GM18505 (cell line): ENCODE data around the gene HBE1.
"Not testable (repeated sequence)": the region's sequence is repeated elsewhere in the genome, so short reads cannot be mapped to it uniquely, and the experiment has no call there.

ENCODE experiments used
- ATAC-seq: cut with Tn5 transposase; IDR thresholded peaks from one replicate; pipeline ENCODE4 v1.9.1; 2021; ENCODE audit not compliant: unreplicated experiment
- POLR2A ChIP-seq: IDR thresholded peaks from 4 replicates; pipeline ENCODE4 v1.6.1; 2011; ENCODE audit warnings: borderline replicate concordance; ENCODE audit not compliant: insufficient read depth, insufficient read length; ENCODE audit errors: extremely low read depth

The HBE1 gene

DNA sequence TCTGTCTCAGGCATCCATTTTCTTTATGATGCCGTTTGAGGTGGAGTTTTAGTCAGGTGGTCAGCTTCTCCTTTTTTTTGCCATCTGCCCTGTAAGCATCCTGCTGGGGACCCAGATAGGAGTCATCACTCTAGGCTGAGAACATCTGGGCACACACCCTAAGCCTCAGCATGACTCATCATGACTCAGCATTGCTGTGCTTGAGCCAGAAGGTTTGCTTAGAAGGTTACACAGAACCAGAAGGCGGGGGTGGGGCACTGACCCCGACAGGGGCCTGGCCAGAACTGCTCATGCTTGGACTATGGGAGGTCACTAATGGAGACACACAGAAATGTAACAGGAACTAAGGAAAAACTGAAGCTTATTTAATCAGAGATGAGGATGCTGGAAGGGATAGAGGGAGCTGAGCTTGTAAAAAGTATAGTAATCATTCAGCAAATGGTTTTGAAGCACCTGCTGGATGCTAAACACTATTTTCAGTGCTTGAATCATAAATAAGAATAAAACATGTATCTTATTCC, 10.9 kb upstream of the HBE1 start:
- ATAC-seq: peak; percentile 95
- no peak for TF ChIP-seq POLR2A

DNA sequence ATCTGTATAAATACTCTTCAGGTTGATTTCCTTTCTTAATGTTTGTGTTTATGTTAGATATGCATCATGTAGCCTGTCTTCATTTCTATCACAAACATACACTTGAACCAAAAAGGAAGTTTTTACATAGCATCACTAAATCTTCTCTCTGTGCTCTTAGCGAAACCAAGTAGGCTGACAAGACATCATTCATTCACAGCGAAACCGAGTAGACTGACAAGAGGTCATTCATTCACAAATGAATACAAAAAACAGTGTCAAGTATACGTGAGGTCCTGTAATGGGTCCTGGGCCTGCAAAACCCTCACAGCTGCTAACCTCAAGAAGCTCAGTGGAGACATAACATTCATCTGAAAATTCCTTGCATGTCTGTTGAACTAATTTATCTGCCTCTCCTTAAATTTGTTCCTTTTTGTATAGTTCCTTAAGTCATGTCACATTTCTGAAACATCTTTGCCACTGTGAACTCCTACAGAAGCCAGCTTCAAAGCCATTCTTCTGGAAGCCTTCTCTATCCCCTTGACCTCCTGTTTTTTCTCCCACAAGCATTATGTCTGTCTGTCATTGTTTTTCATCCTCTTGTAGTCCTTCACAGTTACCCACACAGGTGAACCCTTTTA, 9.8 kb upstream of the HBE1 start:
- TF ChIP-seq POLR2A: no peak
- ATAC-seq: no peak

DNA sequence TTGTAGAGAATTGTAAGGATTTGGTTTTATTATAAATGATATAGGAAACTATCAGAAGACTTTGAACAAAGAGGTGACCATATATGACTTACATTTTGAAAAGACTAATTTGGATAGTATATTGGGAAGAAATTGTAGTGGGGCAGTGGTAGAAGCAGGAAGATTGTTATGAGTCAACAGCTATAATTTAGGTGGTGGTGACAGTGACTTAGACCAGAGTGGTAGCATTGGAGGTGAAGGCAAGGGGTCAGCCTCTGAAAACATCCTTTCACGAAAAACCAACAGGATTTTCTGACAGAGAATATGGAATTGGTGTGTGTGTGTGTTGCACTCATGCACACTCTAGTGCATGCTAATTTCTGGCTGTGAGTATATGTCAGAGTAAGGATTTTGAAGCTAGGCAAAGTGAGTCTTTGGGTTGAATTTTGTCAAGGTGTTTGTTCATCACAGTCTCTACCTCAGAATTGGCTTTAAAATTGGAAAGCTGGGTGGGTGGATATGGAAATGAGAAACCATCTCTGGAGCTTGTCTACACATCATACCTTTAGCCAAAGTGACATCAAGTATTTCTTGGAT, 8.2 kb upstream of the HBE1 start:
- ATAC-seq: no peak
- no peak for TF ChIP-seq POLR2A

DNA sequence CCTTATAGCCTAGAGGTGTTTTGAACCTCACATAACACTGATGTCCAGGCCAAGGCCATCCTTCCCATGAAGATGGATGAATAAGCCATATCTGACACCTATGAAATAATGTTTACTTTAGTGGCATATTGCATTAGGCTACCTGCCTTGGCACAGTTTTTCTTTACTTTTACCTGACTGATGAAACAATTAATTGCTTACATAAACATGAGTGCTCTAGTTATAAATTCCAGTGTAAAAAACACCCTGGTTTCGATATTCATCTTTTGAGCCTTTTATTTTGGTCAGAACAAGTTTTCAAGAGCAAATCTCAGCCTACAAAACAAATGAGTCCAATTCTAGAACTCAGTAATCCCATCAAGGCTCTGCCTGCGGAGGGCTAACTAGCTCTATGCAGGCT, 7.0 kb upstream of the HBE1 start:
- ATAC-seq: no peak
- no peak for TF ChIP-seq POLR2A

DNA sequence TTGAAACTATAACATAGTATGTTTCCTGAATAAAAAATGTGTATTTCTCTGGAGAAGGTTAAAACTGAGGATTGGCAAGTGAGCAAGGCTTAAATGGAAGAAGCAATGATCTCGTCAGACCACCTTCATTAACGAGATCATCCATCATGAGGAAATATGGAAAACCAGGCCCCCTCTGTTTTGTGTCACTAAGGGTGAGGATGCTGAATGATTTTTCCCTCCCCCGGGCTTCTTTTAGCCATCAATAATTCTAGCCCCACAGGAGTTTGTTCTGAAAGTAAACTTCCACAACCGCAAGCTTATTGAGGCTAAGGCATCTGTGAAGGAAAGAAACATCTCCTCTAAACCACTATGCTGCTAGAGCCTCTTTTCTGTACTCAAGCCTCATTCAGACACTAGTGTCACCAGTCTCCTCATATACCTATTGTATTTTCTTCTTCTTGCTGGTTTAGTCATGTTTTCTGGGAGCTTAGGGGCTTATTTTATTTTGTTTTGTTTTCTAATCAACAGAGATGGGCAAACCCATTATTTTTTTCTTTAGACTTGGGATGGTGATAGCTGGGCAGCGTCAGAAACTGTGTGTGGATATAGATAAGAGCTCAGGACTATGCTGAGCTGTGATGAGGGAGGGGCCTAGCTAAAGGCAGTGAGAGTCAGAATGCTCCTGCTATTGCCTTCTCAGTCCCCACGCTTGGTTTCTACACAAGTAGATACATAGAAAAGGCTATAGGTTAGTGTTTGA, 5.8 kb upstream of the HBE1 start:
- TF ChIP-seq POLR2A: no peak
- no peak for ATAC-seq

DNA sequence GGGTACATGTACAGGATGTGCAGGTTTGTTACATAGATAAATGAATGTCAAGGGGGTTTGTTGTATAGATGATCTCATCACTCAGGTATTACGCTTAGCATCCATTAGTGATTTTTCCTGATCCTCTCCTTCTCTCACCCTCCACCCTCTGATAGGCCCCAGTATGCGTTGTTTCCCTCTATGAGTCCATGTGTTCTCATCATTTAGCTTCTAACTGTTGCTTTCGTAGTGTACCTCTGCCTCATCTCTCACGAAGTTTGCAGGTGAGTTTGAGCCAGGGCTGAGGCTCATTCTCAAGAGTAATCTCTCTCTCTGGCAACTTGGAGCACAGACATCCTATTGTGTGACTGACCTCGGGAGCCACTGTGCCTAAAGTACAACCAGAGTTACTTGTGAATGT, 4.7 kb upstream of the HBE1 start:
- no peak for TF ChIP-seq POLR2A
- no peak for ATAC-seq

DNA sequence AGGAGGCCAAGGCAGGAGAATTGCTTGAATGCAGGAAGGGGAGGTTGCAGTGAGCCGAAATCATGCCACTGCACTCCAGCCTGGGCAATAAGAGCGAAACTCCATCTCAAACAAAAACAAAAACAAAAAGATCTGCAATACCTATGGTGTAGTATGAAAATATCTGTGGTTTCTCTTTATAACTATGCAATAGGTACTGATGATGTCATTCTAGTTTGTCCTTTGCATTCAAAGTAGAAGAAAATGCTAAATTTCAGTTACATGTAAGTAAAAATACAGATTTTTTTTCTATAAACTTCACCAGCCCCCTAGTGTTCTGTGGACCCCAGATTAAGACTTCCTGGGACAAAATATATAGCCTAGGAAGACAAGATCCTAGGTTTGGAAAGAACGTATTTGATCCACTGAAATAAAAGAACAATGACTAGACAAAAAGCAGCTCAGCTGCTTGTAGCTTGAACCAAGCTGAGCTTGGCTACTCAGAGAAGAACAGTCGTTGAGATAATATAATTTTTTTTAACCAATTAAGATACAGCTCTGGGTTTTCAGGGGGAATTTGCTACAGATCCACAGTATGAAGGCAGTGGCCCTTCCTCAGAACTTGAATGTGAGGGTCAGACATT, 2.8 kb upstream of the HBE1 start:
- no peak for ATAC-seq
- no peak for TF ChIP-seq POLR2A

DNA sequence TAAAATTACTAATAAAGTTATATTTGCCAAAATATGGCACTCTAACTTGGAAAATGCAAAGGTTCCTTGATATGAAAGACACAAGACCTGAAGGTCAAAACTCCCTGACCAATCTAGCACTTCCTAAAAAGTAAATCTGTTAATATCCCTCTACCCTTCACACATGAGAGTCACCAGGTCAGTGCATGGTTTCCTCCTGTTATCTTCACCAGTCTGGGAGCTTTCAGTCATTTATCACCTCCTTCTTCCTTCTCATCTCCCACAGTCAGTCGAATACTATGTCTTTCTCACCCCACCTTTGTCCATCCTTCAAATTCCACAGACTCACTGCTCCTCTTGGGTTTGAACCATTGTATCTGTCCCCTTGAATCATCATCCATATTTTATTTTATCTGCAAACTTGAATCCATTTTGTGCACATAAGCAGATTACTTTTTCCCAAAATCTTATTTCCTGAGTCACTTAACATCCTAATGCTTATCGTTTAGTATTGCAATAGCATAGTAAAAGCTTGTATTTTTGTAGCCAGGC, 2.6 kb downstream of the HBE1 start:
- no peak for TF ChIP-seq POLR2A

DNA sequence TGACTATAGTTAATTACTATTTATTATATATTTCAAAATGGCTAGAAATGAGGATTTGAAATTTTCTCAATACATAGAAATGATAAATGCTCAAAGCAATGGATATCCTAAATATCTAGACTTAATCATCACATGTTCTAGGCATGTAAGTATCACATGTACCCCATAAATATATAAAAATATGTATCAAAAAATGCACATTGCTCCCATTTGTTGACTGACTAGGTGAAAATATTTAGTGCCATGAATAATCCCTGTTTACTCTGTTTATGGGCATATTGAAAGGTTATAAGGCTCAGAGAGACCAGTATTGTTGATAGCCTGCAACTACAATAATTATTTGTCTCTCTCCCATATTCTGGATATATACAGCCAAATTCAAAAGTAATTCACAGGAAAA, 3.1 kb downstream of the HBE1 start:
- TF ChIP-seq POLR2A: no peak
- no peak for ATAC-seq

More for the DNA sequence above, 2.6 kb downstream of the HBE1 start:
- ATAC-seq: no peak

DNA sequence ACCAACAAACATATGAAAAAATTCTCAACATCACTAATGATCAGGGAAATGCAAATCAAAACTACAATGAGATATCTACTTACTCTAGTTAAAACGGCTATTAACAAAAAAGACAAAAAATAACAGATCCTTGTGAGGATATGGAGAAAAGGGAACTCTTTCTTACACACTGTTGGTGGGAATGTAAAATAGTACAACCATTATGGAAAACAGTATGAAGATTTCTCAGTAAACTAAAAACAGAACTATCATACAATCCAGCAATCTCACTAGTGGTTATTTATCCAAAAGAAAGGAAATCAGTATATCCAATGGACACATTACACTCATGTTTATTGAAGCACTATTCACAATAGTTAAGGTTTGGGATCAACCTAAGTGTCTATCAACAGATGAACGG, 3.9 kb downstream of the HBE1 start:
- TF ChIP-seq POLR2A: no peak
- ATAC-seq: no peak

DNA sequence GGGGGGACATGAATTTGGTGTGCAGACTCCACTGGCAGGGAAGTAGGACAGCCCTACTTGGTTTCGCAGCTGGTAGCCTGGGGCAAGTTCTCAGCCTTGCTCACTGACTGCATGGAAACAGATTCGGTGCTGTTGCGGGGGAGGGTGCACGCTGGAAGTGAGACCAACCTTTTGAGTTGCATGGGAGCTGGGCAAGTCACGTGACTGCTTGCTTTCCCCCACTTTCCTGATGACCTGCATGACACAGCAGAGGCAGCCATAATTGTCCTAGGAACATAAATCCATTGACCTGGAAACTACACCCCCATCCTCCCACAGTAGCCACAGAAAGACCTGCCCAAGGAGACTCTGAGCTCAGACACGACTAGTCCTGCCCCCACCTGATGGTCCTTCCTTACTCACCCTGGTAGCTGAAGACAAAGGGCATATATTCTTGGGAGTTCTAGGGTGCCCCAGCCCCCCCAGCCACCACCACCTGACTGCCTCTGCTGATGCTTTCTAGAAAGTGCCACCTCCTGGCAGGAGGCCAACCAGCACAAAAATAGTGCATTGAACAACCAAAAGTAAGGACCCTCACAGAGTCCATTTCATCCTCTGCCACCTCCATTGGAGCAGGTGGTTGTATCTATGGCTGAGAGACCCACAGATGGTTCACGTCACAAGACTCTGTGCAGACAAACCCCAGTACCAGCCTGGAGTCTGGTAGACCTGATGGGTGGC, 11.0 kb downstream of the HBE1 start:
- no peak for TF ChIP-seq POLR2A

DNA sequence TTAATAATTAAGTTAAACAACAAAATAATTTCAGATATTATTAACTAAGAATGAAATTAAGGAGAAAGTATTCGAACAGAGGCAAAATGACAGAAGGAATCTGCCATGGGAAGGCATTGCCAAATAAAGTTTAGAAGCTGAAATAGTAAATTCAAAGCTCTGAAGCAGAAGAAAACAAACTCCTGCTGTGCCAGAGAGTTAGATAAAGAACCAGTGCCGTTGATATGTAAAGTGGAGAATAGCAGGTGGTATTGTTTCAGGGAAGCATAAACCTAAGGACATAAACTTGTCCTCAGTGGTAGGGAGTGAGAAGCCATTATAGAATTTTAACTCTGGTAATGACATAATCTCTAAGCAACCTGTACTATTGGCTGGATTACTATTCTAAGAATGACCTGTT, 12.4 kb downstream of the HBE1 start:
- no peak for TF ChIP-seq POLR2A
- ATAC-seq: no peak

More for the DNA sequence above, 11.0 kb downstream of the HBE1 start:
- no peak for ATAC-seq

DNA sequence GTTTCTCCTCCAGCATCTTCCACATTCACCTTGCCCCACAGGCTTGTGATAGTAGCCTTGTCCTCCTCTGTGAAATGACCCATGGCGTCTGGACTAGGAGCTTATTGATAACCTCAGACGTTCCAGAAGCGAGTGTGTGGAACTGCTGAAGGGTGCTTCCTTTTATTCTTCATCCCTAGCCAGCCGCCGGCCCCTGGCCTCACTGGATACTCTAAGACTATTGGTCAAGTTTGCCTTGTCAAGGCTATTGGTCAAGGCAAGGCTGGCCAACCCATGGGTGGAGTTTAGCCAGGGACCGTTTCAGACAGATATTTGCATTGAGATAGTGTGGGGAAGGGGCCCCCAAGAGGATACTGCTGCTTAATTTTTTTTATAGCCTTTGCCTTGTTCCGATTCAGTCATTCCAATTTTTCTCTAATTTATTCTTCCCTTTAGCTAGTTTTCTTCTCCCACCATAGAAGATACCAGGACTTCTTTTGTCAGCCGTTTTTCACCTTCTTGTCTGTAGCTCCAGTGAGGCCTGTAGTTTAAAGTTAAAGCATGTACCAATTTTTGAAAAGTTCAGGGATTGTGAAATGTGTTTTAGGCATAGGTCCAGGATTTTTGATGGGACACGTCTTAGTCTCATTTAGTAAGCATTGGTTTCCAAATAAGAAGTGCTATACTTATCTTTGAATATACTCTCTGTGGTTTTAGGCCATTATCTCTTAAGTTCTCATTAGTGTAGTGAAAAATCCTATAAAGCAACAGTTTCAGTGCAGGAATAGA, 14.9 kb downstream of the HBE1 start, which contains the start of gene HBG2:
HBG2 (minus strand) TSS at position 136 of the 768 bp plus-strand sequence; CDS start at position 83, 53 bp downstream.
- not testable (repeated sequence) for ATAC-seq

DNA sequence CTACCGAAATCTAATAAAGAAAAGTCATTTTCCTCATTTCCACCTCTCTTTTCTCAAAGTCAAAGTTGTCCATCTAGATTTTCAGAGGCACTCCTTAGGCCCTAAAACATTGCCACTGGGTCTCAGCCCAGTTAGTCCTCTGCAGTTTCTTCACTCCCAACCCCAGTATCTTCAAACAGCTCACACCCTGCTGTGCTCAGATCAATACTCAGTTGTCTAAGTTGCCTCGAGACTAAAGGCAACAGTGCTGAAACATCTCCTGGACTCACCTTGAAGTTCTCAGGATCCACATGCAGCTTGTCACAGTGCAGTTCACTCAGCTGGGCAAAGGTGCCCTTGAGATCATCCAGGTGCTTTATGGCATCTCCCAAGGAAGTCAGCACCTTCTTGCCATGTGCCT, 15.7 kb downstream of the HBE1 start:
- ATAC-seq: not testable (repeated sequence)

DNA sequence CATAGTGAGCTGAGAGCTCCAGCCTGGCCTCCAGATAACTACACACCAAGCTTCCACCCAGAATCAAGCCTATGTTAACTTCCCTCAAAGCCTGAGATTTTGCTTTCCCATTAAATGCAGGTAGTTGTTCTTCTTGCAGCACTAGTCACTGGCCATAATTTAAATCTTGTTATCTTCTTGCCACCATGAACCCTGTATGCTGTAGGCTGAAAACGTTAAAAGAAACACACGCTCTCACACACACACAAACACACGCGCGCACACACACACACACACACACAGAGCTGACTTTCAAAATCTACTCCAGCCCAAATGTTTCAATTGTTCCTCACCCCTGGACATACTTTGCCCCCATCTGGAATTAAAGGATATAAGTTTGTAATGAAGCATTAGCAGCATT, 16.3 kb downstream of the HBE1 start:
- not testable (repeated sequence) for ATAC-seq
